NCI-H1694 (cell line): ENCODE results near the gene GNB3.

ENCODE experiments used
- DNase-seq: peaks from one replicate; lab custom pipeline; 2025; lab: John Stamatoyannopoulos, UW

GNB3 gene

DNA sequence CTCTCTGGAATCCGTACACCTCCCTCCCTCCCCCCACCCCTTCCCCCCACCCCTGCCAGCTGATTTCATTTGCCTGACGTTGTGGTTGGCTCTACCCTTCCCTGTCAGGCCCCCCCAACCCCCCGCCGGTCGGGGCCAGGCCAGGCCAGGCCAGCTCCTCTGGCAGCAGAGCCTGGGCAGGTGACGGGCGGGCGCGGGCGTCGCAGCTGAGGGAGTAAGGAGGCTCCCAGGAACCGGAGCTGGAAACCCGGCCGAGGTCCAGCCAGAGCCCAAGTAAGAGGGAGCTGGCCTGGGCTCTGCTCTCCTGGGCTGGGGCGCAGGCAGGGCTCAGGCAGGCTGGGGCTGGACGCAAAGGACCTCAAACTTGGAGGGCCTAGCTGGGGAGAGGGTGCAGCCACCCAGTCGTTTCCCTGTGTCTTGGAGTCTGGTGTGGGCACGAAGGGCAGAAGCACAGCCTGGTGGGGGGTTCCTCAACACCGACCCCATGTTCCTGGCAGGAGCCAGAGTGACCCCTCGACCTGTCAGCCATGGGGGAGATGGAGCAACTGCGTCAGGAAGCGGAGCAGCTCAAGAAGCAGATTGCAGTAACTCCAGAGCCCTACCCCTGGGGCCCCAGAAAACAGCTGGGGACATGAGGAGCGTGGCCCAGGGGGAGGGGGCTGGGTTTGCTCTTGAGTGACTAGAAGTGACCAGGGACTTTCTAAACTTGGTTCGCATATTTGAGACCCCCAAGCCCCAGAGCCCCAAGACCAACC lies at the start of gene GNB3:
GNB3 (plus strand) TSS at position 165 of the 755 bp plus-strand sequence; CDS start at position 528, 363 bp downstream.
- DNase-seq, result no peak

DNA sequence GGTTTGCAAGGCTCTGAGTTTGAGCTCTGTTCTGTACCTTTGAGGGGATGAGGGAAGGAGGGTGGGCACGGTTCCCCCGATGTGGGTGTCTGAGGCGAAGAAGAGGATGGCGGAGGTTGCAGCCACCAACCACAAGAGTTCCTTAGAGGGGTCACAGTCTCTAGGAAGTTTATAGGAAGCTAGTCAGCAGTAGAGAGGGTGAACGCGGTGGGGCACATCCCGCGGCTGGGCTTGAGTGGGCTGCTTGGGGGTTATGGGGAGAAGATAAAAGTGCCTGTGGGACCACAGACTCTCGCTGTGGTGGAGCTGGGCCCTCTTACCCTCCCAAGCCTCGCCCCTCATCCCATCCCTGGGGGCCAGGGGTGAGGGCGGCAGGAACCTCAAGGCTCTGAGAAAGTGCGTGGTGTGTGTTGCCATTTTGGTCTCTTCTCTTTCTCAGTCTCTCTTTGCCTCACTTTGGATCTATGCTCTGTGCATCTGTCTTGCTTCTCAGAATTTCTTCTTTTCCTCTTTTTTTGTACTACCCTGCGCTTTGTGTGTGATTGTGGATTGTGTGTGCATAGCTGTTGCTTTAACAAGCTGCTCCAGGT lies 48.7 kb upstream of the GNB3 start:
- DNase-seq, result no peak

DNA sequence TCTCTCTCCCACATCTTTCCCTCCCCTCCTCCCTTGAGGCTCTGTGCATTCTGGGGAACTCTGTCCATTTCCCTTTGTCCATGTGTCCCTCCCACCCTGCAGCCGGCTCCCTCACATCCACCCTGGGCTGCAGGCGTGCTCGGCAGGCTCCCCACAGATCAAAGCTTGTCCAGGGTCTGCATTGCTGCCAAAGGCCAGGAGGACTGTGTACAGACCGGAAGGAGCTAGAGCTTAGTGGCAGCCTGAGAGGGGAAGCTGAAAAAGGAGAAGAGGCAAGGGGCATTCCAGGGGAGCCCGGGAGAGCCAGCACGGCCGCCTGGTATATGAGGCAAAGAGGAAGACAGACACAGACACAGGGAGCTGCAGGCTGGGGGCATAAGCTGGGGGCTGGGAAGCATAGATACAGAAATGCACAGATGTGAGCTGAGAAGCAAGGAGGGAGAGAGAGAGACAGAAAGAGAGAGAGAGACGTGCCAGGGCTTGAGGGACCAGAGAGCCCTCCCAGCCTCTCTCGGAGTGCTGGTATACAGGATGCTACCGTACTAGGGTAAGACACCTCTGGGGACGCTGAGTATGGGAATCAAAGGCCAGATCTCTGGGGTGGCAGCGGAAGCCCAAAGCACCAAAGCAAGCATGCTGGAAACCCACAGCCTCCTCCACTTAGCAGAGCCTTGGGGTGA lies 48.1 kb upstream of the GNB3 start:
- no peak for DNase-seq

DNA sequence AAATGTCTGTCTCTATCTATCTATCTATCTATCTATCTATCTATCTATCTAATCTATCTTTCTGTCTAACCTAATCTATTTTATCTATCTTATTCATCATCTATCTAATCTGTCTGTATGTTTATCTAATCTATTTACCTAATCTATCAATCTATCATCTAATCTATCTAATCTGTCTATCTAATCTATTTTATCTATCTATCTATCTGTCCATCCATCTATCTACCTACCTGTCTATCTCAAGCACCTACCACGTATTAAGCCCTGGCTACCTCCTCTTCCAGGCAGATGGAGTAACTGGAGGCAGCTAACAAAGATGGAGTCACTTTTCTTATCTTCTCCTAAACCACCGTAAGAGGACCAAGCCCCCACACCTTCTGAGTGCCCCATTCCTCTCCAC lies 45.6 kb upstream of the GNB3 start:
- DNase-seq, result no peak

DNA sequence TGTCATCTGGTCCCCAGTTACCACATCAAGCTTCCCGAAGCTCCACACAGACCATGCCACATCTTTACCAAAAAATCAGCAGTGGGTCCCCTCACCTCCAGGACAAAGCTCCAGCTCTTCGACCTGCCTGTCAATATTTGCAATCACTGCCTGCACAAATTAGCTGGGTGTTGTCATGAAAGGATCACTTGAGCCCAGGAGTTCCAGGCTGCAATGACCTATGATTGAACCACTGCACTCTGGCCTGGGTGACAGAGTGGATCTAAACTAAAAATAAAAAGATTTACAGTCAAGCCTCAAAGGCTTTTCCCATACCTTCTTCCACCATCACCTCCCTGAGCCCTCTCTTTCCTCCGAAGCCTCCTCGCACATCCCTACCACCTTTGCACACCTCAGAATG lies 44.1 kb upstream of the GNB3 start:
- no peak for DNase-seq

DNA sequence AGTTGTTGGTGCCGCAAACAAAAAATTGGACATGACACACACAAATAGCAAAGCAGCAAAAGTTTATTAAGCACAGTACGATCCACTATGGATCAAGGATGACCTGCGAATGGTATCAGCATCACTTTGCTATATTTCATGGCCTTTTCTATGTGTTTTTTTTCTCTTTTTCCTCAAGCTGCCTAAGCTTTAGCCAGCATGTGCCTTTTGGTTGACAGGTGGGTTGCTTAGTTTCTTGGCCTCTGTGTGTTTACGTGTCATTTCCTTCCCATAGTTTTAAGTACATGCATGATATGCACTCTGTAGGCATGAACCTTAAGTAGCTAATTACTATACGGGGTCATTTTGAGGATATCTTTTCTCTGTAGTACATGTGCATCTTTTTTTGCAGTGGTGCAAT lies 41.6 kb upstream of the GNB3 start:
- DNase-seq, result no peak

DNA sequence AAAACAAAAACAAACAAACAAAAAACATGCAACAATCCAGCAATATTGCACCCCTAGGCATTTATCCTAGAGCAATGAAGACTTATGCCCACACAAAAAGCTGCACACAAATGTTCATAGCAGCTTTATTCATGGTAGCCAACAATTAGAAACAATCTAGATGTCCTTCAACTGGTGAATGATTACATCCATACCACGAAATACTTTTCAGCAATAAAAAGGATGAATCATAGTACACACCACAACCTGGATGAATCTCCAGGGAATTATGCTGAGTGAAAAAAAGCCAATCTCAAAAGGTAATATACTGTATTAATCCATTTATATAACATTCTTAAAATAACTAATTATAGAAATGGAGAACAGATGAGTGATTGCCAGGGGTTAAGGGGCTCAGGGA lies 33.6 kb upstream of the GNB3 start:
- no peak for DNase-seq

DNA sequence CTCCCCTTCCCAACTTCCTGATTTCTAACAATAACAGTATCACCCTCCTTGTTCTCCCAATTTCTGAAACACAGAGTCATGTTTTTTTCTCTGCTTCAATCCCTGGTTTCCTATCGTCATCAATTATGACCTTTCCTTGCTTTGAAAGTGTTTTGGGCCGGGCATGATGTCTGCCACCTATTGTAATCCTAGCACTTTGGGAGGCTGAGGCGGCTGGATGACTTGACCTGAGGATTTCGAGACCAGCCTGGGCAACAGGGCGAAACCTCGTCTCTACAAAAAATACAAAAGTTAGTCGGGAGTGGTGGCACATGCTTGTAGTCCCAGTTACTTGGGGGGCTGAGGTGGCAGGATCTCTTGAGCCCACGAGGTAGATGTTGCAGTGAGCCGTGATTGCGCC lies 31.7 kb upstream of the GNB3 start:
- DNase-seq, result no peak

DNA sequence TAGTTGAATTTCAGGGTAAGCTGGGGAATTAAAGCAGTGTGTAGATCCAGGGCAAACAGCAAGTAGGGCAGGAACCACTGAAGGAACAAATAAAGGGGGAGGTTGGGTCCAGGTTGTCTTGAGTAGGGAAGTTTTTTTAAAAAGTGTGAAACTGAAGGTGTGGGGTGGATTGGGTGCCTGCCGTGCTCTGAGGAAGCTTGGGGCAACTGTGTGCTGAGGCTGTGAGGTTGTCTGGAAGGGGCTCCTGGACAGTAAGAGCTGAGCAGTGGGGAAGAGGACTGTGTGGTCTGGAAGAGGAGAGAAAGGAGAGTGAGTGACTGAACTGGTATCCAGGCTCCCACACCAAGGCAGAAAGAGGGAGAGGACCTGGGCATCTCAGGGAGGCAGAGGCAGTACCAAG lies 30.0 kb upstream of the GNB3 start:
- no peak for DNase-seq

DNA sequence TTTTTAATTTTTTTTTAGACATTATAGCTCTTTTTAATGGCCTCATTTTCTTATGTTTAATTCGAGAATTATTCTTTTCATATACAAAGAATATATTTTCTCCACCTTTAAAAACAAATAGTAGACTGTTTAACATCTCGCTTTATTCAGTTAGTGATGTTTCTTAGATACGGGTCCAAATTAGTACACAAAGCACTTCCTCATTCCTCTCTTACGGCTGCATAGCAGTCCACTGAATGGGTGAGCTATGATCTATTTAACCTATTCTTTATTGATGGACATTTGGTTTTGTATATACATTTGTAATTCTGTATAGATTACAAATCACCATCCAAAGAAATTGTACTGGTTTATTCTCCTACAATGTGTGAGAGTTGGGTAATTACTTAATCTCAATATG lies 27.4 kb upstream of the GNB3 start:
- DNase-seq, result no peak

DNA sequence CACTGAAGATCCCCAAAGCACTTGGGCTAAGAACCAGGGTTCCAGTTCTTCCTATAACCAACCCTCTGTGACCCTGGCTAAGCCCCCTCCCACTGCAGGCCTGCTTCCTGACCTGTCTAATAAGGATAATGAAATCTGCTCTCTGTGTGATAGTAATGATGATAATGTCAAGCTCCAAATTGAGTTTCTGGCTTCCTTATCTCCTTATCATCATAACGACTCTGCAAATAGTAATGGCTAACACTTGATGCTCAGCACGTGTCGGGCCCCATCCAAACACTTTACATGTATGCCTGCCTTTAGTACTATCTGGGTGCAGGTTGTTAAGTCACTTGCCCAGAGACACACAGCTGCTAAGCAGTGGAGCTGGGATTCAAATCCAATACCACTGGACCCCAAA lies 24.1 kb upstream of the GNB3 start:
- no peak for DNase-seq

DNA sequence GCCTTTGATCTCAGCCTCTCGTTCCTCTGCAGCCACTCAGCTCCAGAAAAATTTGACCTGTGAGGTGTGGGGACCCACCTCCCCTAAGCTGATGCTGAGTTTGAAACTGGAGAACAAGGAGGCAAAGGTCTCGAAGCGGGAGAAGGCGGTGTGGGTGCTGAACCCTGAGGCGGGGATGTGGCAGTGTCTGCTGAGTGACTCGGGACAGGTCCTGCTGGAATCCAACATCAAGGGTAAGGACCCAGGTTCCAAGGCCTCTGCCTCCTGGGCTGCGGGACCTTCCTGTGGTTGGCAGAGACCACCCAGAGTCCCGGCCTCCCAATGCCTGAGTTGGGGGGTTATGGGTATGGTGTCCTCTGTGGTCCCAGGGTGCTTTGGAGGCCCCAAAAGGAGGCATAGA lies 23.6 kb upstream of the GNB3 start:
- DNase-seq, result no peak

DNA sequence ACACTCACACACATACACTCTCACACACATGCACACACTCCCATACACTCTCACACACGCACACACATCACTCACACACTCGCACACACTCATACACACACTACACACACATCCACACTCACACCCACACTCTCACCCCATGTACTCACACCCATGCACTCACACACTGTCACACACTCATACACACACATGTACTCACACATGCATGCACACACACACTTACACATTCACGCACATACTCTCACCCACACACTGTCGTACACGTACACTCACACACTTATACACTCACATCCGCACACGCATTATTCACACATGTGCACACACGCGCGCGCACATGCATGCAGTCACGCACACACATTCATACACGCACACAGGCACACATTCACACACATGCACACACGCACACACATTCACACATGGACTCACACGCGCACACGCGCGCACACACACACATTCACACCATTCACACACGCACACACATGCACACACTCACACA lies 23.0 kb upstream of the GNB3 start:
- no peak for DNase-seq

DNA sequence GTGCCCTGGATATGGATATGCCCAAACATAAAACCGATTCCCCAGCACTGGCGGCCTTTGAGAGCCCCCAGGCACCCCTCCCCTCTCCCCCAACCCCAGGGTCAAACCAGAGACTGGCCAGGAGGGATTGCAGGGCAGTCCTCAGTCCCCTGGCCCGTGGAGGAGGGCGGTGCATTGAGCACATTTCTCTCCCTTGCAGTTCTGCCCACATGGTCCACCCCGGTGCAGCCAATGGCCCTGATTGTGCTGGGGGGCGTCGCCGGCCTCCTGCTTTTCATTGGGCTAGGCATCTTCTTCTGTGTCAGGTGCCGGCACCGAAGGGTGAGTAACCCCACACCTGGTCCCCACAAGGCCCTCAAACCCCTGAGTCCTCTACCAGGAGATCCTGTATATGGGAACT lies 22.5 kb upstream of the GNB3 start:
- no peak for DNase-seq

DNA sequence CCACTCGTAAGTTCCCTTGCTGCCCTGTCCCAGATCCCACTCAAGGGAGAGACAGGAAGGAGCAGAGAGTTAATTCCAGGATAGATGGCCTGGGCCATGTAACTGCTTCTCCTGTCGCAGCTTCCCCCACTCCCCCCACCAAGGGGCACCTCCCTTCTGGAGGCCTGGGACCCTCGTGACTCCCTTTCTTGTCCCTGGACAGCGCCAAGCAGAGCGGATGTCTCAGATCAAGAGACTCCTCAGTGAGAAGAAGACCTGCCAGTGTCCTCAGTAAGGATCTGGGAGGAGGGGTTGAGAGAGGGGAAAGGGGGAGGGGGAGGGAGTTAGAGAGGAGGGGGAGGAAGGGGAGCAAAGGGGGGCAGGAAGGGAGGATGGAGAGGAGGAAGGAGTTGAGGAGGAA lies 22.1 kb upstream of the GNB3 start:
- DNase-seq, result no peak

DNA sequence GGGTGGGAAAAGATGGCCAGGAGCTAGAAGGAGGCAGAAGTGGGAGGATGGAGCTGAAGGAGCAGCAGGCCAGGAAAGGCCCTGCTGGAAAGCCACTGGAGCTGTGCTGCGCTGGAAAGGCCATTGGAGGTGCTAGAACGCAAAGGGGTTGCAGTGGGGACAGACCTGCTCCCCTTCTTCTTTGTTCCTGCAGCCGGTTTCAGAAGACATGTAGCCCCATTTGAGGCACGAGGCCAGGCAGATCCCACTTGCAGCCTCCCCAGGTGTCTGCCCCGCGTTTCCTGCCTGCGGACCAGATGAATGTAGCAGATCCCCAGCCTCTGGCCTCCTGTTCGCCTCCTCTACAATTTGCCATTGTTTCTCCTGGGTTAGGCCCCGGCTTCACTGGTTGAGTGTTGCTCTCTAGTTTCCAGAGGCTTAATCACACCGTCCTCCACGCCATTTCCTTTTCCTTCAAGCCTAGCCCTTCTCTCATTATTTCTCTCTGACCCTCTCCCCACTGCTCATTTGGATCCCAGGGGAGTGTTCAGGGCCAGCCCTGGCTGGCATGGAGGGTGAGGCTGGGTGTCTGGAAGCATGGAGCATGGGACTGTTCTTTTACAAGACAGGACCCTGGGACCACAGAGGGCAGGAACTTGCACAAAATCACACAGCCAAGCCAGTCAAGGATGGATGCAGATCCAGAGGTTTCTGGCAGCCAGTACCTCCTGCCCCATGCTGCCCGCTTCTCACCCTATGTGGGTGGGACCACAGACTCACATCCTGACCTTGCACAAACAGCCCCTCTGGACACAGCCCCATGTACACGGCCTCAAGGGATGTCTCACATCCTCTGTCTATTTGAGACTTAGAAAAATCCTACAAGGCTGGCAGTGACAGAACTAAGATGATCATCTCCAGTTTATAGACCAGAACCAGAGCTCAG lies 21.4 kb upstream of the GNB3 start:
- DNase-seq, result no peak

DNA sequence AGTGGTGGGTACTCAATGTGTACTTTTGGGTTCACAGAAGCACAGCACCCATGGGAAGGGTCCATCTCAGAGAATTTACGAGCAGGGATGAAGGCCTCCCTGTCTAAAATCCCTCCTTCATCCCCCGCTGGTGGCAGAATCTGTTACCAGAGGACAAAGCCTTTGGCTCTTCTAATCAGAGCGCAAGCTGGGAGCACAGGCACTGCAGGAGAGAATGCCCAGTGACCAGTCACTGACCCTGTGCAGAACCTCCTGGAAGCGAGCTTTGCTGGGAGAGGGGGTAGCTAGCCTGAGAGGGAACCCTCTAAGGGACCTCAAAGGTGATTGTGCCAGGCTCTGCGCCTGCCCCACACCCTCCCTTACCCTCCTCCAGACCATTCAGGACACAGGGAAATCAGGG lies 20.6 kb upstream of the GNB3 start:
- DNase-seq, result no peak

DNA sequence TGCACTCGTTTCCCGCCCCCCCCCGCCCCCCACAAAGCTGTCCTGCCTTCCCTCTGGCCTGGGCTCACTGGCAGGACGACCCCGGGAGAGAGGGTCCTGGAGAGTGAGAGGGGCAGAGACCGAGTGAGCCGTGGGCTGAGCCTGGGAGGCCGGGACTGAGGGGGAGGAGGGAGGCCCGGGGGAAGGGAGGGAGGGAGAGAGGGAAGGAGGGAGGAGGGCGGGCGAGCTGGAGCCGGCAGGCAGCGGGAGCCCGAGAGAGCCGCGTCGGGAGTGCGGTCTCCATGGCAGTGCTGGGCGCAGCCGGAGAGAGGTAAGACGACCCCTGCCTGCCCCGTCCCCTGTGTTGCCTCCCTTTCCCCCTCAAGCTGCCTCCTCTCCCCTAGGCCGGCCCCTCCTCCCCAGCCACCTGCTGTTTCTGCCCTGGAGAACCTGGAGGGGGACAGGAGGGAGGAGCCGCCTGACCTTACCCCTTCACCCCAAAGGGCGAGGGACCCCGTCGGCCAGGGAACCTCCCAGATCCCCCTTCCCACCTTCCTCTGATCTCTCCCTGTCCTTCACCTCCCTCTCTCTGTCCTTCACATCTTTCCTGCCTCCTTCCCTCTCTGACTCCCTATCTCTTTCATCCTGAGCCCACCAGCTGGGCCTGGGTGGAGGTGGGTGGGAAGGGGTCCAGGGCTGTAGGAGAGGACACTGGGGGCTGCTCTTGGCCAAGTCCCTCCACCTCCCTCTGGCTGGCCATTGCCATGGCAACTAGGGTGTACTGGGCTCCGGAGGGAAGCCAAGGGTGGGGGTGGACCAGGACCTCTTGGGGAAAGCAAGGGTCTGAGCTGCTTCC lies 18.9 kb upstream of the GNB3 start, which contains the start of gene GPR162:
GPR162 (plus strand) TSS at position 231 of the 835 bp plus-strand sequence. CDS start 2,078 bp downstream, outside the sequence.
- DNase-seq, result peak; percentile 51

DNA sequence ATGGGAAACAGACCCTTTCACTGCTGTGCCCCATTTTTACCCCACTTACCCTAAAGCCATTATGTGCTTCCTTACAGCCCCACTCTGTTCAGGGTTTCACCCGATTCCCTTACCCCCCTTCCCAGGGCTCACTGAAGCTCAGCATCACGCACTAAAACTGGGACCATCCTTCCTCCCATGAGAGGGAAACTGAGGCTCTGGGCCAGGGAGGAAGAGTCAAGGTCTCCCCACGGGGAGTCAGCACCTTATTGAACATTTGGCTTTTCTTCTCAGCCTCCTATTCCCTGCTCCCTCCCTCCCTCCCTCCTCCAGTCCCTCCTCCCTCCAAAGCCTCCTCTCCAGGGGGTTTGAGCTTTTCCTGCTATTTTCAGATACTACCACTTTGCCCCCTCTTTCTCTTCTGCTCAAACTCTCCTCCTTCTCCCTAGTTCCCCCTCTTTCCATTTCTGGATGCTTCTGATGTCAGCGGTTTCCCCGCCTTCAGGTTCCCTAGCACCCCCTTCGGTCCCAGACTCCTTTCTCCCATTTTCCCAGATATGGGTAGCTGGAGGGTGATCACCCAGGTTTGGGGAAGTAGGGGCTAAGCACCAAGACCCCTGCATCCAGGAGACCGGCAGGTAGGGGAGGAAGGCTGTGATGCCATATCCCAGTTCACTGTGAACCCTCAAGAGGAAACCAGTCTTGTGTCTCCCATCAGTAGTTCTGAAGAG lies 18.1 kb upstream of the GNB3 start:
- DNase-seq, result no peak
